Measurements from ENCODE around the gene CAMTA1.

The CAMTA1 gene

DNA sequence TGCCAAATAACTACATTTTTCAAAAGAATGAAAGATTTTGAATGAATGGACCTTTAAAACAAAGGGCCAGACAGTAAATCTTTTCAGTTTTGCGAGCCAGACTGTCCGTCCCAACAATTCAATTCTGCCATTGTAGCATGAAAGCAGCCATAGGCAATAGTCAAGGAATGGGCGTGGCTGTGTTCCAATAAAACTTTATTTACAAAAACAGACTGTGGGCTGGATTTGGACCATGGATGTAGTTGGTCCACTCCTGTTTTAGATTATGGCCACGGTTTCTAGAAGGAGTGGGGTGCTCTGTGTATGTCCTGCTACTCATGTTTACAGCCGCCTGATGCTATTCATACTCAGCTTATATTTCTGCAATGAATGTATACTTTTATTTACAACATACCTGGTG is 474.7 kb downstream of the CAMTA1 start:
- TF ChIP-seq, protein P1, sequence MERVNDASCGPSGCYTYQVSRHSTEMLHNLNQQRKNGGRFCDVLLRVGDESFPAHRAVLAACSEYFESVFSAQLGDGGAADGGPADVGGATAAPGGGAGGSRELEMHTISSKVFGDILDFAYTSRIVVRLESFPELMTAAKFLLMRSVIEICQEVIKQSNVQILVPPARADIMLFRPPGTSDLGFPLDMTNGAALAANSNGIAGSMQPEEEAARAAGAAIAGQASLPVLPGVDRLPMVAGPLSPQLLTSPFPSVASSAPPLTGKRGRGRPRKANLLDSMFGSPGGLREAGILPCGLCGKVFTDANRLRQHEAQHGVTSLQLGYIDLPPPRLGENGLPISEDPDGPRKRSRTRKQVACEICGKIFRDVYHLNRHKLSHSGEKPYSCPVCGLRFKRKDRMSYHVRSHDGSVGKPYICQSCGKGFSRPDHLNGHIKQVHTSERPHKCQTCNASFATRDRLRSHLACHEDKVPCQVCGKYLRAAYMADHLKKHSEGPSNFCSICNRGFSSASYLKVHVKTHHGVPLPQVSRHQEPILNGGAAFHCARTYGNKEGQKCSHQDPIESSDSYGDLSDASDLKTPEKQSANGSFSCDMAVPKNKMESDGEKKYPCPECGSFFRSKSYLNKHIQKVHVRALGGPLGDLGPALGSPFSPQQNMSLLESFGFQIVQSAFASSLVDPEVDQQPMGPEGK (CRISPR knock-in tag; IDR thresholded peaks at IDR 0.05; ENCODE audit: borderline replicate concordance), result no peak
- no peak for TF ChIP-seq ZFP3 (CRISPR knock-in tag; IDR thresholded peaks at IDR 0.05)
- TF ChIP-seq GLIS3 (CRISPR knock-in tag; IDR thresholded peaks at IDR 0.05), result no peak
- TF ChIP-seq OSR1 (CRISPR knock-in tag; IDR thresholded peaks at IDR 0.05), result no peak
- no peak for TF ChIP-seq ZFP30 (CRISPR knock-in tag; IDR thresholded peaks at IDR 0.05)
- no peak for TF ChIP-seq ZNF565 (CRISPR knock-in tag; conservative IDR thresholded peaks at IDR 0.05; ENCODE audit: low read depth)
- no peak for TF ChIP-seq CSDC2 (CRISPR knock-in tag; IDR thresholded peaks at IDR 0.05)
- no peak for TF ChIP-seq RARB (CRISPR knock-in tag; IDR thresholded peaks at IDR 0.05)
- TF ChIP-seq ZC3H10 (CRISPR knock-in tag; IDR thresholded peaks at IDR 0.05), result no peak
- no peak for ATAC-seq

DNA sequence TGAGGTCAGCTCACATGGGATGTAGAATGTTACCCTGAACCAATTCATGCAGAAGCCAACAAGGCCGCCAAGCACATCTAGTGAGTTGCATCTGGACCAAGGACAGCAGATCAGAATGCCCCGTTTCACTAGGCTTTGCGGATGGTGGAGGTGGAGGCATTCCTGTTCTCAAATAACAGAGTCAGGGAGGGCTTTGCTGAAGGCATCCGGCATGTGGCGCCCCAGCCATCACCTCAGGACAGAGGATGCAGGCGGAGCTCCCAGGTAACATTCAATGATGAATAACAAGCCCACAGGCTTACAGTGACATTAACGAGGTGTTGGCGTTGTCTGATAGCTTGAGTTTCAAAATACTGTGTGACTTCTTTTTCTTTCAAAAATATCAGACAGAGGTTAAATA is 476.2 kb downstream of the CAMTA1 start:
- ATAC-seq, result no peak
- TF ChIP-seq ESRRG (CRISPR knock-in tag; IDR thresholded peaks at IDR 0.05), result no peak
- no peak for TF ChIP-seq RARB (CRISPR knock-in tag; IDR thresholded peaks at IDR 0.05)
- no peak for TF ChIP-seq PPARA (CRISPR knock-in tag; IDR thresholded peaks at IDR 0.05; ENCODE audit: borderline replicate concordance)
- no peak for TF ChIP-seq ZNF565 (CRISPR knock-in tag; conservative IDR thresholded peaks at IDR 0.05; ENCODE audit: low read depth)
- TF ChIP-seq ZC3H10 (CRISPR knock-in tag; IDR thresholded peaks at IDR 0.05), result no peak
- no peak for TF ChIP-seq ISL1 (CRISPR knock-in tag; IDR thresholded peaks at IDR 0.05)
- TF ChIP-seq ZNF70 (CRISPR knock-in tag; IDR thresholded peaks at IDR 0.05), result no peak
- no peak for TF ChIP-seq TCF4 (CRISPR knock-in tag; IDR thresholded peaks at IDR 0.05; ENCODE audit: borderline replicate concordance)
- TF ChIP-seq ZFP3 (CRISPR knock-in tag; IDR thresholded peaks at IDR 0.05), result no peak
- TF ChIP-seq, protein P2, sequence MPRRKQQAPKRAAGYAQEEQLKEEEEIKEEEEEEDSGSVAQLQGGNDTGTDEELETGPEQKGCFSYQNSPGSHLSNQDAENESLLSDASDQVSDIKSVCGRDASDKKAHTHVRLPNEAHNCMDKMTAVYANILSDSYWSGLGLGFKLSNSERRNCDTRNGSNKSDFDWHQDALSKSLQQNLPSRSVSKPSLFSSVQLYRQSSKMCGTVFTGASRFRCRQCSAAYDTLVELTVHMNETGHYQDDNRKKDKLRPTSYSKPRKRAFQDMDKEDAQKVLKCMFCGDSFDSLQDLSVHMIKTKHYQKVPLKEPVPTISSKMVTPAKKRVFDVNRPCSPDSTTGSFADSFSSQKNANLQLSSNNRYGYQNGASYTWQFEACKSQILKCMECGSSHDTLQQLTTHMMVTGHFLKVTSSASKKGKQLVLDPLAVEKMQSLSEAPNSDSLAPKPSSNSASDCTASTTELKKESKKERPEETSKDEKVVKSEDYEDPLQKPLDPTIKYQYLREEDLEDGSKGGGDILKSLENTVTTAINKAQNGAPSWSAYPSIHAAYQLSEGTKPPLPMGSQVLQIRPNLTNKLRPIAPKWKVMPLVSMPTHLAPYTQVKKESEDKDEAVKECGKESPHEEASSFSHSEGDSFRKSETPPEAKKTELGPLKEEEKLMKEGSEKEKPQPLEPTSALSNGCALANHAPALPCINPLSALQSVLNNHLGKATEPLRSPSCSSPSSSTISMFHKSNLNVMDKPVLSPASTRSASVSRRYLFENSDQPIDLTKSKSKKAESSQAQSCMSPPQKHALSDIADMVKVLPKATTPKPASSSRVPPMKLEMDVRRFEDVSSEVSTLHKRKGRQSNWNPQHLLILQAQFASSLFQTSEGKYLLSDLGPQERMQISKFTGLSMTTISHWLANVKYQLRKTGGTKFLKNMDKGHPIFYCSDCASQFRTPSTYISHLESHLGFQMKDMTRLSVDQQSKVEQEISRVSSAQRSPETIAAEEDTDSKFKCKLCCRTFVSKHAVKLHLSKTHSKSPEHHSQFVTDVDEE (CRISPR knock-in tag; IDR thresholded peaks at IDR 0.05), result no peak
- TF ChIP-seq GLIS3 (CRISPR knock-in tag; IDR thresholded peaks at IDR 0.05), result no peak

DNA sequence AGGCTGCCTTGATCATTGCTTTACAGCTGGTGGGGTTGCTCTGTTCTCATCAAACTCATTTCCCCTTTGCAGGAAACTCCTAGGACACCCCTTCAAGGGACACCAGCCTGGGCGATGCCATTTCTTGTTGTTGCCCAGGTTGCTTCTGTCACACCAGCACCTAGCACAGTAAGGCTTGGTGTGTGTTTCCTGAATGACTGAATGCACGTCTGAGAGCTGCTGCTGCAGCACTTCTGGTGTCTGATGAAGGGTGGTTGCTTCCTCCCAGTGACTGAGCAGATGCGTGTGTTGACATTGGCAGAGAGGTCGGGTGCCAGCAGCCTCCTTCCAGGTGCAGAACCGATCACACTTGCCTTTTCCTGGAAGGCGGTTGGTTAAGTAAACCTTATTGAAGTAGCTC is 477.4 kb downstream of the CAMTA1 start:
- ATAC-seq, result no peak
- TF ChIP-seq ZNF565 (CRISPR knock-in tag; conservative IDR thresholded peaks at IDR 0.05; ENCODE audit: low read depth) (no peak), SNAI2 (CRISPR knock-in tag; IDR thresholded peaks at IDR 0.05) (no peak), TCF4 (CRISPR knock-in tag; IDR thresholded peaks at IDR 0.05; ENCODE audit: borderline replicate concordance) (no peak), TOX (CRISPR knock-in tag; IDR thresholded peaks at IDR 0.05; ENCODE audit: borderline replicate concordance) (no peak), RARB (CRISPR knock-in tag; IDR thresholded peaks at IDR 0.05) (no peak), ARNTL (CRISPR knock-in tag; IDR thresholded peaks at IDR 0.05; ENCODE audit: borderline replicate concordance, low read depth) (no peak), OSR1 (CRISPR knock-in tag; IDR thresholded peaks at IDR 0.05) (no peak), PPARA (CRISPR knock-in tag; IDR thresholded peaks at IDR 0.05; ENCODE audit: borderline replicate concordance) (no peak), ZNF70 (CRISPR knock-in tag; IDR thresholded peaks at IDR 0.05) (no peak), ZNF8 (CRISPR knock-in tag; IDR thresholded peaks at IDR 0.05) (no peak), ZFP30 (CRISPR knock-in tag; IDR thresholded peaks at IDR 0.05) (no peak)
- TF ChIP-seq, protein P1 (CRISPR knock-in tag; IDR thresholded peaks at IDR 0.05; ENCODE audit: borderline replicate concordance), result no peak
- TF ChIP-seq, protein P2 (CRISPR knock-in tag; IDR thresholded peaks at IDR 0.05), result no peak
